GM23338 (cell line): ENCODE data around the gene XRCC6. TPM values are rescaled to one million over a fixed set of nuclear protein-coding genes. Genes with fewer than 3 reads are reported as not detected.

Source experiments
- ATAC-seq: fragments of 200-7000 bp; cut with Tn5 transposase; 3 replicates; pipeline ENCODE4 v1.9.1; 2020
- DNase-seq: peaks from one replicate; pipeline ENCODE4 v3.0.0-alpha.2; 2015; ENCODE audit warnings: low spot score
- H2AFZ ChIP-seq: fragments of 200-600 bp; sonication (generic); 2 replicates; pipeline ENCODE4 v1.8.0; 2016; ENCODE audit warnings: antibody characterized with exemption, mild to moderate bottlenecking, moderate library complexity
- H3F3A ChIP-seq: fragments of 200-600 bp; sonication (generic); replicated peaks from 2 replicates; pipeline ENCODE4 v1.8.0; 2017; ENCODE audit warnings: antibody characterized with exemption, mixed run types, low read depth
- H3K27ac ChIP-seq: fragments of 200-600 bp; sonication (generic); 2 replicates; pipeline ENCODE4 v1.6.1; 2016; ENCODE audit warnings: low read depth
- H3K27me3 ChIP-seq: fragments of 200-600 bp; sonication (generic); 2 replicates; pipeline ENCODE4 v1.8.0; 2016; ENCODE audit warnings: mild to moderate bottlenecking, mixed run types, moderate library complexity; ENCODE audit not compliant: insufficient read depth
- H3K36me3 ChIP-seq: fragments of 200-600 bp; sonication (generic); 2 replicates; pipeline ENCODE4 v1.8.0; 2016; ENCODE audit warnings: mild to moderate bottlenecking; ENCODE audit not compliant: insufficient read depth
- H3K4me1 ChIP-seq: fragments of 200-600 bp; sonication (generic); 2 replicates; pipeline ENCODE4 v1.8.0; 2016; ENCODE audit warnings: mild to moderate bottlenecking, moderate library complexity; ENCODE audit not compliant: insufficient read depth
- H3K4me2 ChIP-seq: fragments of 200-600 bp; sonication (generic); 2 replicates; pipeline ENCODE4 v1.7.1; 2017; ENCODE audit warnings: mixed run types
- H3K4me3 ChIP-seq: fragments of 200-600 bp; sonication (generic); 2 replicates; pipeline ENCODE4 v1.6.1; 2016; ENCODE audit warnings: mixed run types
- H3K79me2 ChIP-seq: fragments of 200-600 bp; sonication (generic); replicated peaks from 2 replicates; pipeline ENCODE4 v1.8.0; 2017; ENCODE audit warnings: mild to moderate bottlenecking; ENCODE audit not compliant: insufficient read depth
- H3K9me2 ChIP-seq: fragments of 200-600 bp; sonication (generic); 2 replicates; pipeline ENCODE4 v1.8.0; 2017; ENCODE audit not compliant: insufficient read depth
- H4K20me1 ChIP-seq: fragments of 200-600 bp; sonication (generic); replicated peaks from 2 replicates; pipeline ENCODE4 v1.8.0; 2017; ENCODE audit warnings: mild to moderate bottlenecking; ENCODE audit not compliant: insufficient read depth
- H3K27ac Mint-ChIP-seq: 2 replicates; pipeline ENCODE4 v1.8.0; 2020; ENCODE audit warnings: inconsistent platforms, mild to moderate bottlenecking, moderate library complexity, mixed read lengths
- H3K27me3 Mint-ChIP-seq: 3 replicates; pipeline ENCODE4 v1.8.0; 2022; ENCODE audit warnings: low read depth, mild to moderate bottlenecking, moderate library complexity, mixed read lengths, inconsistent platforms; ENCODE audit not compliant: insufficient read depth, poor library complexity
- H3K36me3 Mint-ChIP-seq: 3 replicates; pipeline ENCODE4 v1.8.0; 2021; ENCODE audit warnings: low read depth, mild to moderate bottlenecking, inconsistent platforms, moderate library complexity, mixed read lengths
- H3K4me1 Mint-ChIP-seq: 3 replicates; pipeline ENCODE4 v1.8.0; 2020; ENCODE audit warnings: mild to moderate bottlenecking, inconsistent platforms, mixed read lengths
- H3K4me3 Mint-ChIP-seq: 3 replicates; pipeline ENCODE4 v1.8.0; 2021; ENCODE audit warnings: moderate library complexity, mild to moderate bottlenecking, inconsistent platforms, mixed read lengths
- H3K9me3 Mint-ChIP-seq: 3 replicates; pipeline ENCODE4 v1.8.0; 2020; ENCODE audit warnings: moderate library complexity, mild to moderate bottlenecking, inconsistent platforms, mixed read lengths
- CREB1 ChIP-seq: fragments of 250-450 bp; sonication (Bioruptor Pico); IDR thresholded peaks from 2 replicates; pipeline ENCODE4 v1.5.0; 2020; ENCODE audit warnings: low read depth, mild to moderate bottlenecking, moderate library complexity
- ETS1 ChIP-seq: IDR thresholded peaks from 2 replicates; pipeline ENCODE4 v1.6.1; 2016; ENCODE audit warnings: antibody characterized with exemption
- EZH2 ChIP-seq: fragments of 200-600 bp; sonication (generic); IDR thresholded peaks from one replicate; pipeline ENCODE4 v1.8.0; 2017; ENCODE audit warnings: antibody characterized with exemption, mild to moderate bottlenecking, low read depth; ENCODE audit not compliant: unreplicated experiment
- EZH2phosphoT487 ChIP-seq: fragments of 200-600 bp; sonication (generic); IDR thresholded peaks from one replicate; pipeline ENCODE4 v1.8.1; 2018; ENCODE audit warnings: antibody characterized with exemption; ENCODE audit not compliant: unreplicated experiment
- JUNB ChIP-seq: IDR thresholded peaks from one replicate; pipeline ENCODE4 v1.6.1; 2016; ENCODE audit warnings: antibody characterized with exemption; ENCODE audit not compliant: unreplicated experiment
- NANOG ChIP-seq: IDR thresholded peaks from 2 replicates; pipeline ENCODE4 v1.6.1; 2016; ENCODE audit warnings: antibody characterized with exemption, borderline replicate concordance
- POLR2AphosphoS5 ChIP-seq: IDR thresholded peaks from 2 replicates; pipeline ENCODE4 v1.6.1; 2016; ENCODE audit warnings: antibody characterized with exemption, low read depth
- STAT1 ChIP-seq: IDR thresholded peaks from one replicate; pipeline ENCODE4 v1.6.1; 2016; ENCODE audit warnings: antibody characterized with exemption; ENCODE audit not compliant: unreplicated experiment
- ZNF114 ChIP-seq: fragments of 250-450 bp; sonication (Bioruptor Pico); IDR thresholded peaks from 2 replicates; pipeline ENCODE4 v1.5.0; 2020; ENCODE audit warnings: mild to moderate bottlenecking, moderate library complexity
- ZNF331 ChIP-seq: fragments of 250-450 bp; sonication (Bioruptor Pico); IDR thresholded peaks from 2 replicates; pipeline ENCODE4 v1.5.0; 2020; ENCODE audit warnings: low read depth, mild to moderate bottlenecking, moderate library complexity
- polyA plus RNA-seq: library from polyadenylated mRNA; unstranded; fragments of >200 nt; fragmentation: Nextera tagmentation; extraction: Ambion mirVana; gene quantifications from 2 replicates; pipeline ENCODE4 v1.2.1, GENCODE V29; 2016
- total RNA-seq: library from RNA; depleted of rRNA; stranded (reverse); fragments of >200 nt; shearing (Covaris generic); gene quantifications from 2 replicates; pipeline ENCODE4 v1.2.3, GENCODE V29; 2014
- TF ChIP-seq, protein P1 (sequence below): fragments of 250-450 bp; sonication (Bioruptor Pico); IDR thresholded peaks from 2 replicates; pipeline ENCODE4 v1.5.0; 2020; ENCODE audit warnings: mild to moderate bottlenecking, moderate library complexity
- TF ChIP-seq, protein P2 (sequence below), 2 experiments: fragments of 200-600 bp in 1 of 2; sonication (generic) in 1 of 2; conservative IDR thresholded peaks; 2 replicates each; pipeline versions ENCODE4 v1.5.1 to v1.6.1; 2016 to 2017; ENCODE audit warnings: antibody characterized with exemption in 2 of 2, low read depth in 2 of 2, mild to moderate bottlenecking in 2 of 2, moderate library complexity in 1 of 2
- TF ChIP-seq, protein P3 (sequence below): IDR thresholded peaks from one replicate; pipeline ENCODE4 v1.6.1; 2018; ENCODE audit warnings: antibody characterized with exemption; ENCODE audit not compliant: unreplicated experiment

The XRCC6 gene
- total and polyA plus RNA-seq, 2 experiments from 2014 or later = 351 to 498 TPM

- Histone ChIP-seq H3K27ac (no peak overlapping the region), H4K20me1 (no peaks in the 10 kb centered on the region), H3K4me2 (no peak overlapping the region), H3K9me2 (no peaks in the 10 kb centered on the region), H2AFZ (no peak overlapping the region), H3F3A (0 out of 2 replicates have a peak, but pooled peaks cover 4% of the 10 kb centered on the region), H3K27me3 (no peaks in the 10 kb centered on the region), H3K79me2 (no peaks in the 10 kb centered on the region), H3K4me3 (no peak overlapping the region), H3K36me3 (no peaks in the 10 kb centered on the region), H3K4me1 (peaks cover 6% of the 10 kb centered on the region)
- Mint-ChIP-seq H3K9me3 (no peaks in the 10 kb centered on the region), H3K36me3 (peaks cover 3% of the 10 kb centered on the region; the same call in 1 of the 3 replicates), H3K27ac (no peak overlapping the region), H3K4me1 (peaks cover 6% of the 10 kb centered on the region; the same call in 2 of the 3 replicates), H3K4me3 (no peak overlapping the region), H3K27me3 (peaks cover 7% of the 10 kb centered on the region)
- no peak for ATAC-seq
- DNase-seq = no peak
- no peak for TF ChIP-seq CREB1 (CRISPR knock-in tag)
- TF ChIP-seq STAT1 = no peak
- no peak for TF ChIP-seq ZNF331 (CRISPR knock-in tag)
- no peak for TF ChIP-seq POLR2AphosphoS5
- TF ChIP-seq NANOG = no peak
- TF ChIP-seq, protein P1, sequence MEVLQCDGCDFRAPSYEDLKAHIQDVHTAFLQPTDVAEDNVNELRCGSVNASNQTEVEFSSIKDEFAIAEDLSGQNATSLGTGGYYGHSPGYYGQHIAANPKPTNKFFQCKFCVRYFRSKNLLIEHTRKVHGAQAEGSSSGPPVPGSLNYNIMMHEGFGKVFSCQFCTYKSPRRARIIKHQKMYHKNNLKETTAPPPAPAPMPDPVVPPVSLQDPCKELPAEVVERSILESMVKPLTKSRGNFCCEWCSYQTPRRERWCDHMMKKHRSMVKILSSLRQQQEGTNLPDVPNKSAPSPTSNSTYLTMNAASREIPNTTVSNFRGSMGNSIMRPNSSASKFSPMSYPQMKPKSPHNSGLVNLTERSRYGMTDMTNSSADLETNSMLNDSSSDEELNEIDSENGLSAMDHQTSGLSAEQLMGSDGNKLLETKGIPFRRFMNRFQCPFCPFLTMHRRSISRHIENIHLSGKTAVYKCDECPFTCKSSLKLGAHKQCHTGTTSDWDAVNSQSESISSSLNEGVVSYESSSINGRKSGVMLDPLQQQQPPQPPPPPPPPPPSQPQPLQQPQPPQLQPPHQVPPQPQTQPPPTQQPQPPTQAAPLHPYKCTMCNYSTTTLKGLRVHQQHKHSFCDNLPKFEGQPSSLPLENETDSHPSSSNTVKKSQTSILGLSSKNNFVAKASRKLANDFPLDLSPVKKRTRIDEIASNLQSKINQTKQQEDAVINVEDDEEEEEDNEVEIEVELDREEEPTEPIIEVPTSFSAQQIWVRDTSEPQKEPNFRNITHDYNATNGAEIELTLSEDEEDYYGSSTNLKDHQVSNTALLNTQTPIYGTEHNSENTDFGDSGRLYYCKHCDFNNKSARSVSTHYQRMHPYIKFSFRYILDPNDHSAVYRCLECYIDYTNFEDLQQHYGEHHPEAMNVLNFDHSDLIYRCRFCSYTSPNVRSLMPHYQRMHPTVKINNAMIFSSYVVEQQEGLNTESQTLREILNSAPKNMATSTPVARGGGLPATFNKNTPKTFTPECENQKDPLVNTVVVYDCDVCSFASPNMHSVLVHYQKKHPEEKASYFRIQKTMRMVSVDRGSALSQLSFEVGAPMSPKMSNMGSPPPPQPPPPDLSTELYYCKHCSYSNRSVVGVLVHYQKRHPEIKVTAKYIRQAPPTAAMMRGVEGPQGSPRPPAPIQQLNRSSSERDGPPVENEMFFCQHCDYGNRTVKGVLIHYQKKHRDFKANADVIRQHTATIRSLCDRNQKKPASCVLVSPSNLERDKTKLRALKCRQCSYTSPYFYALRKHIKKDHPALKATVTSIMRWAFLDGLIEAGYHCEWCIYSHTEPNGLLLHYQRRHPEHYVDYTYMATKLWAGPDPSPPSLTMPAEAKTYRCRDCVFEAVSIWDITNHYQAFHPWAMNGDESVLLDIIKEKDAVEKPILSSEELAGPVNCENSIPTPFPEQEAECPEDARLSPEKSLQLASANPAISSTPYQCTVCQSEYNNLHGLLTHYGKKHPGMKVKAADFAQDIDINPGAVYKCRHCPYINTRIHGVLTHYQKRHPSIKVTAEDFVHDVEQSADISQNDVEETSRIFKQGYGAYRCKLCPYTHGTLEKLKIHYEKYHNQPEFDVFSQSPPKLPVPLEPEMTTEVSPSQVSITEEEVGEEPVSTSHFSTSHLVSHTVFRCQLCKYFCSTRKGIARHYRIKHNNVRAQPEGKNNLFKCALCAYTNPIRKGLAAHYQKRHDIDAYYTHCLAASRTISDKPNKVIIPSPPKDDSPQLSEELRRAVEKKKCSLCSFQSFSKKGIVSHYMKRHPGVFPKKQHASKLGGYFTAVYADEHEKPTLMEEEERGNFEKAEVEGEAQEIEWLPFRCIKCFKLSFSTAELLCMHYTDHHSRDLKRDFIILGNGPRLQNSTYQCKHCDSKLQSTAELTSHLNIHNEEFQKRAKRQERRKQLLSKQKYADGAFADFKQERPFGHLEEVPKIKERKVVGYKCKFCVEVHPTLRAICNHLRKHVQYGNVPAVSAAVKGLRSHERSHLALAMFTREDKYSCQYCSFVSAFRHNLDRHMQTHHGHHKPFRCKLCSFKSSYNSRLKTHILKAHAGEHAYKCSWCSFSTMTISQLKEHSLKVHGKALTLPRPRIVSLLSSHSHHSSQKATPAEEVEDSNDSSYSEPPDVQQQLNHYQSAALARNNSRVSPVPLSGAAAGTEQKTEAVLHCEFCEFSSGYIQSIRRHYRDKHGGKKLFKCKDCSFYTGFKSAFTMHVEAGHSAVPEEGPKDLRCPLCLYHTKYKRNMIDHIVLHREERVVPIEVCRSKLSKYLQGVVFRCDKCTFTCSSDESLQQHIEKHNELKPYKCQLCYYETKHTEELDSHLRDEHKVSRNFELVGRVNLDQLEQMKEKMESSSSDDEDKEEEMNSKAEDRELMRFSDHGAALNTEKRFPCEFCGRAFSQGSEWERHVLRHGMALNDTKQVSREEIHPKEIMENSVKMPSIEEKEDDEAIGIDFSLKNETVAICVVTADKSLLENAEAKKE = no peak
- no peak for TF ChIP-seq JUNB
- TF ChIP-seq ZNF114 = no peak
- TF ChIP-seq EZH2 = no peak
- TF ChIP-seq ETS1 = no peak
- TF ChIP-seq, protein P2, sequence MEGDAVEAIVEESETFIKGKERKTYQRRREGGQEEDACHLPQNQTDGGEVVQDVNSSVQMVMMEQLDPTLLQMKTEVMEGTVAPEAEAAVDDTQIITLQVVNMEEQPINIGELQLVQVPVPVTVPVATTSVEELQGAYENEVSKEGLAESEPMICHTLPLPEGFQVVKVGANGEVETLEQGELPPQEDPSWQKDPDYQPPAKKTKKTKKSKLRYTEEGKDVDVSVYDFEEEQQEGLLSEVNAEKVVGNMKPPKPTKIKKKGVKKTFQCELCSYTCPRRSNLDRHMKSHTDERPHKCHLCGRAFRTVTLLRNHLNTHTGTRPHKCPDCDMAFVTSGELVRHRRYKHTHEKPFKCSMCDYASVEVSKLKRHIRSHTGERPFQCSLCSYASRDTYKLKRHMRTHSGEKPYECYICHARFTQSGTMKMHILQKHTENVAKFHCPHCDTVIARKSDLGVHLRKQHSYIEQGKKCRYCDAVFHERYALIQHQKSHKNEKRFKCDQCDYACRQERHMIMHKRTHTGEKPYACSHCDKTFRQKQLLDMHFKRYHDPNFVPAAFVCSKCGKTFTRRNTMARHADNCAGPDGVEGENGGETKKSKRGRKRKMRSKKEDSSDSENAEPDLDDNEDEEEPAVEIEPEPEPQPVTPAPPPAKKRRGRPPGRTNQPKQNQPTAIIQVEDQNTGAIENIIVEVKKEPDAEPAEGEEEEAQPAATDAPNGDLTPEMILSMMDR (conservative IDR thresholded peaks at IDR 0.05; ENCODE audit: low read depth in 2 of 2) = no peak
- TF ChIP-seq, protein P3, sequence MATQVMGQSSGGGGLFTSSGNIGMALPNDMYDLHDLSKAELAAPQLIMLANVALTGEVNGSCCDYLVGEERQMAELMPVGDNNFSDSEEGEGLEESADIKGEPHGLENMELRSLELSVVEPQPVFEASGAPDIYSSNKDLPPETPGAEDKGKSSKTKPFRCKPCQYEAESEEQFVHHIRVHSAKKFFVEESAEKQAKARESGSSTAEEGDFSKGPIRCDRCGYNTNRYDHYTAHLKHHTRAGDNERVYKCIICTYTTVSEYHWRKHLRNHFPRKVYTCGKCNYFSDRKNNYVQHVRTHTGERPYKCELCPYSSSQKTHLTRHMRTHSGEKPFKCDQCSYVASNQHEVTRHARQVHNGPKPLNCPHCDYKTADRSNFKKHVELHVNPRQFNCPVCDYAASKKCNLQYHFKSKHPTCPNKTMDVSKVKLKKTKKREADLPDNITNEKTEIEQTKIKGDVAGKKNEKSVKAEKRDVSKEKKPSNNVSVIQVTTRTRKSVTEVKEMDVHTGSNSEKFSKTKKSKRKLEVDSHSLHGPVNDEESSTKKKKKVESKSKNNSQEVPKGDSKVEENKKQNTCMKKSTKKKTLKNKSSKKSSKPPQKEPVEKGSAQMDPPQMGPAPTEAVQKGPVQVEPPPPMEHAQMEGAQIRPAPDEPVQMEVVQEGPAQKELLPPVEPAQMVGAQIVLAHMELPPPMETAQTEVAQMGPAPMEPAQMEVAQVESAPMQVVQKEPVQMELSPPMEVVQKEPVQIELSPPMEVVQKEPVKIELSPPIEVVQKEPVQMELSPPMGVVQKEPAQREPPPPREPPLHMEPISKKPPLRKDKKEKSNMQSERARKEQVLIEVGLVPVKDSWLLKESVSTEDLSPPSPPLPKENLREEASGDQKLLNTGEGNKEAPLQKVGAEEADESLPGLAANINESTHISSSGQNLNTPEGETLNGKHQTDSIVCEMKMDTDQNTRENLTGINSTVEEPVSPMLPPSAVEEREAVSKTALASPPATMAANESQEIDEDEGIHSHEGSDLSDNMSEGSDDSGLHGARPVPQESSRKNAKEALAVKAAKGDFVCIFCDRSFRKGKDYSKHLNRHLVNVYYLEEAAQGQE = no peak
- no peak for TF ChIP-seq EZH2phosphoT487
Observed at GRCh38 chr22:41585898-41586297, 35.2 kb upstream of the XRCC6 start.
